HUDEP-2 (cell line): ENCODE measurements around the gene PAPPA.

ENCODE experiments used
- DNase-seq, 76 experiments: peaks; one replicate each; lab custom pipeline; 2025; ENCODE audit not compliant: unreplicated experiment in 76 of 76; lab: John Stamatoyannopoulos, UW

Gene PAPPA

GRCh38 chr9:116181853-116182610, 28.4 kb downstream of the PAPPA start:
- DNase-seq: no peak

- DNase-seq: no peak
Observed at GRCh38 chr9:116182876-116183275, 29.3 kb downstream of the PAPPA start.

GRCh38 chr9:116187570-116188170, 34.1 kb downstream of the PAPPA start:
- no peak for DNase-seq

- DNase-seq: no peak
Observed at GRCh38 chr9:116189683-116190082, 36.1 kb downstream of the PAPPA start.

- no peak for DNase-seq
Observed at GRCh38 chr9:116190637-116191396, 37.2 kb downstream of the PAPPA start.

GRCh38 chr9:116191576-116192415, 38.2 kb downstream of the PAPPA start:
- DNase-seq: no peak

GRCh38 chr9:116193636-116194035, 40.0 kb downstream of the PAPPA start:
- no peak for DNase-seq

- DNase-seq: no peak
Observed at GRCh38 chr9:116196806-116197205, 43.2 kb downstream of the PAPPA start.

GRCh38 chr9:116198344-116198743, 44.8 kb downstream of the PAPPA start:
- DNase-seq: no peak

GRCh38 chr9:116202219-116202912, 48.8 kb downstream of the PAPPA start:
- DNase-seq: no peak

- no peak for DNase-seq
Observed at GRCh38 chr9:116204252-116204882, 50.8 kb downstream of the PAPPA start.

GRCh38 chr9:116207371-116208111, 54.0 kb downstream of the PAPPA start:
- no peak for DNase-seq

- DNase-seq: no peak
Observed at GRCh38 chr9:116208417-116209232, 55.0 kb downstream of the PAPPA start.

GRCh38 chr9:116209414-116210116, 56.0 kb downstream of the PAPPA start:
- DNase-seq: no peak

- no peak for DNase-seq
Observed at GRCh38 chr9:116212986-116213692, 59.5 kb downstream of the PAPPA start.

GRCh38 chr9:116213693-116214047, 60.1 kb downstream of the PAPPA start:
- no peak for DNase-seq

- no peak for DNase-seq
Observed at GRCh38 chr9:116218399-116218798, 64.8 kb downstream of the PAPPA start.
